ENCODE results near the gene TMEM223. TPM values are rescaled to one million over a fixed set of nuclear protein-coding genes. Genes with fewer than 3 reads are reported as not detected.
"Not testable (repeated sequence)": the region's sequence is repeated elsewhere in the genome, so short reads cannot be mapped to it uniquely, and the experiment has no call there.

The TMEM223 gene, protein sequence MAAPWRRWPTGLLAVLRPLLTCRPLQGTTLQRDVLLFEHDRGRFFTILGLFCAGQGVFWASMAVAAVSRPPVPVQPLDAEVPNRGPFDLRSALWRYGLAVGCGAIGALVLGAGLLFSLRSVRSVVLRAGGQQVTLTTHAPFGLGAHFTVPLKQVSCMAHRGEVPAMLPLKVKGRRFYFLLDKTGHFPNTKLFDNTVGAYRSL
- 13.0 and 15.0 TPM in 2 replicates for total RNA-seq

DNA sequence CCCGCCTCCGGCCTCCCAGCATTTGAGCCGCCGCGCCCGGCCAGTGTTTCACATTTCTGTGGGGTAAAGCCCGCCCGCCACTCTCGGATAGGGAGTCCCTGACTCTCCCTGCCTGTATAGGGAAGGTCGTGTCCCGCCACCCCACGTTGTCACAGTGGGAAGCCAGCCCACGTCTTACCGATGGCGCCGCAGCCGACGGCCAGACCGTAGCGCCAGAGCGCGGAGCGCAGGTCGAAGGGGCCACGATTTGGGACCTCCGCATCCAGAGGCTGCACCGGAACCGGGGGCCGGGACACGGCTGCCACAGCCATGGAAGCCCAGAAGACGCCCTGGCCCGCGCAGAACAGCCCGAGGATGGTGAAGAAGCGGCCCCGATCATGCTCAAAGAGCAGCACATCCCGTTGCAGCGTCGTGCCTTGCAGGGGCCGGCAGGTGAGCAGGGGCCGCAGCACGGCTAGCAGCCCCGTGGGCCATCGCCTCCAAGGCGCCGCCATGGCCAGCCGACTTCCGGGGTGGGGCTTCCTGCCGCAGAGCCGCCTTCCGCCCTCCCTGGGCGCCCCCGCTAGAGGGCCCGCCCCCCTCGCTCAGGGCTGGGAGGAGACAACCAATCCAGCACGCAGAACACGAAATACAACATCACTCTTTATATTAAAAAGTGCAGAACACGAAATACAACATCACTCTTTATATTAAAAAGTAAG is at the start of gene TMEM223:
TSS of gene TMEM223 (minus strand) at position 506 of the 701 bp plus-strand sequence. CDS start at position 494, 12 bp downstream.
- H3K9me3 Mint-ChIP-seq = no peaks in the 10 kb centered on the region
- H3K27me3 Mint-ChIP-seq = no peaks in the 10 kb centered on the region
- intact Hi-C loops (cut with micrococcal nuclease) = loop anchor here (1.0 kb wide), 1 partner anchor 14 kb away; the partner anchor contains the start of gene NXF1

DNA sequence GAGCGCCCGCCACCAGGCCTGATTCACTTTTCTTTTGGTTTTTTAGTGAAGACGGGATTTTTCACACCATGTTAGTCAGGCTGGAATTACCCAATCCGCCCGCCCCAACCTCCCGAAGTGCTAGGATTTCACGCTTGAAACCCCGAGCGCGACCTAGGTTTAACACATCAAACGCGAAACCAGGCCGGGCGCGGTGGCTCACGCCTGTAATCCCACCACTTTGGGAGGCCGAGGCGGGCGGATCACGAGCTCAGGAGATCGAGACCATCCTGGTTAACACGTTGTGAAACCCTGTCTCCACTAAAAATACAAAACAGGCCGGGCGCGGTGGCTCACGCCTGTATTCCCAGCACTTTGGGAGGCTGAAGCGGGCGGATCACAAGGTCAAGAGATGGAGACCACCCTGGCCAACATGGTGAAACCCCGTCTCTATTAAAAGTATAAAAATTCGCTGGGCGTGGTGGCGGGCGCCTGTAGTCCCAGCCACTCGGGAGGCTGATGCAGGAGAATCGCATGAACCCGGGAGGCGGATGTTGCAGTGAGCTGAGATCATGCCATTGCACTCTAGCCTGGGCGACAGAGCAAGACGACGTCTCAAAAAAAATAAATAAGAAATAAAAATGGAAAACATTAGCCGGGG is 49.0 kb upstream of the TMEM223 start:
- DNase-seq = peak; percentile 67
- peak; percentile 14 for ATAC-seq (ENCODE audit: low read depth)
- CTCF ChIA-PET = interaction anchor here (0.6 to 2.9 kb wide), 6 partner anchors 9 to 345 kb away, joined by 3 to 28 read pairs (median 3); partner anchors contain the start of genes C11orf98, CSKMT, STX5 and TMEM179B
- peaks cover 30% of the 10 kb centered on the region for H3K4me1 Mint-ChIP-seq
- intact Hi-C loops (cut with micrococcal nuclease) = loop anchor here (1.0 to 5.0 kb wide), 7 partner anchors 40 to 284 kb away; partner anchors contain the start of genes EML3, LBHD1, ROM1 and TAF6L
- peaks cover 25% of the 10 kb centered on the region for H3K36me3 Mint-ChIP-seq (ENCODE audit: low read depth)
- H3K9me3 Mint-ChIP-seq, H3K4me3 Mint-ChIP-seq, H3K27me3 Mint-ChIP-seq, H3K27ac Mint-ChIP-seq: not testable (repeated sequence)
- POLR2A ChIA-PET = interaction anchor here (0.6 to 9.5 kb wide), 76 partner anchors 9 to 1938 kb away, joined by 3 to 597 read pairs (median 6); partner anchors contain the start of genes B3GAT3, BSCL2, C11orf98 and CSKMT

More for the DNA sequence above, at the start of gene TMEM223:
- ChIA-PET POLR2A (interaction anchor here (0.9 to 8.8 kb wide), 13 partner anchors 9 to 200 kb away, joined by 3 to 308 read pairs (median 8); partner anchors contain the start of genes HNRNPUL2, NXF1, SLC3A2 and STX5), CTCF (interaction anchor here (0.7 kb wide), 1 partner anchor 9 kb away, joined by 3 read pairs; no protein-coding TSS in a partner anchor)
- peaks cover 40% of the 10 kb centered on the region for H3K4me1 Mint-ChIP-seq
- peak; percentile 84 for DNase-seq
- peak within 1 kb of the TSS; percentile 89 for H3K27ac Mint-ChIP-seq
- peak within 1 kb of the TSS; percentile 88 for H3K4me3 Mint-ChIP-seq
- ATAC-seq (ENCODE audit: low read depth) = peak; percentile 81
- TF ChIP-seq, protein P1, sequence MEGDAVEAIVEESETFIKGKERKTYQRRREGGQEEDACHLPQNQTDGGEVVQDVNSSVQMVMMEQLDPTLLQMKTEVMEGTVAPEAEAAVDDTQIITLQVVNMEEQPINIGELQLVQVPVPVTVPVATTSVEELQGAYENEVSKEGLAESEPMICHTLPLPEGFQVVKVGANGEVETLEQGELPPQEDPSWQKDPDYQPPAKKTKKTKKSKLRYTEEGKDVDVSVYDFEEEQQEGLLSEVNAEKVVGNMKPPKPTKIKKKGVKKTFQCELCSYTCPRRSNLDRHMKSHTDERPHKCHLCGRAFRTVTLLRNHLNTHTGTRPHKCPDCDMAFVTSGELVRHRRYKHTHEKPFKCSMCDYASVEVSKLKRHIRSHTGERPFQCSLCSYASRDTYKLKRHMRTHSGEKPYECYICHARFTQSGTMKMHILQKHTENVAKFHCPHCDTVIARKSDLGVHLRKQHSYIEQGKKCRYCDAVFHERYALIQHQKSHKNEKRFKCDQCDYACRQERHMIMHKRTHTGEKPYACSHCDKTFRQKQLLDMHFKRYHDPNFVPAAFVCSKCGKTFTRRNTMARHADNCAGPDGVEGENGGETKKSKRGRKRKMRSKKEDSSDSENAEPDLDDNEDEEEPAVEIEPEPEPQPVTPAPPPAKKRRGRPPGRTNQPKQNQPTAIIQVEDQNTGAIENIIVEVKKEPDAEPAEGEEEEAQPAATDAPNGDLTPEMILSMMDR (IDR thresholded peaks at IDR 0.05) = no peak
- H3K36me3 Mint-ChIP-seq (ENCODE audit: low read depth) = peaks cover 68% of the 10 kb centered on the region

DNA sequence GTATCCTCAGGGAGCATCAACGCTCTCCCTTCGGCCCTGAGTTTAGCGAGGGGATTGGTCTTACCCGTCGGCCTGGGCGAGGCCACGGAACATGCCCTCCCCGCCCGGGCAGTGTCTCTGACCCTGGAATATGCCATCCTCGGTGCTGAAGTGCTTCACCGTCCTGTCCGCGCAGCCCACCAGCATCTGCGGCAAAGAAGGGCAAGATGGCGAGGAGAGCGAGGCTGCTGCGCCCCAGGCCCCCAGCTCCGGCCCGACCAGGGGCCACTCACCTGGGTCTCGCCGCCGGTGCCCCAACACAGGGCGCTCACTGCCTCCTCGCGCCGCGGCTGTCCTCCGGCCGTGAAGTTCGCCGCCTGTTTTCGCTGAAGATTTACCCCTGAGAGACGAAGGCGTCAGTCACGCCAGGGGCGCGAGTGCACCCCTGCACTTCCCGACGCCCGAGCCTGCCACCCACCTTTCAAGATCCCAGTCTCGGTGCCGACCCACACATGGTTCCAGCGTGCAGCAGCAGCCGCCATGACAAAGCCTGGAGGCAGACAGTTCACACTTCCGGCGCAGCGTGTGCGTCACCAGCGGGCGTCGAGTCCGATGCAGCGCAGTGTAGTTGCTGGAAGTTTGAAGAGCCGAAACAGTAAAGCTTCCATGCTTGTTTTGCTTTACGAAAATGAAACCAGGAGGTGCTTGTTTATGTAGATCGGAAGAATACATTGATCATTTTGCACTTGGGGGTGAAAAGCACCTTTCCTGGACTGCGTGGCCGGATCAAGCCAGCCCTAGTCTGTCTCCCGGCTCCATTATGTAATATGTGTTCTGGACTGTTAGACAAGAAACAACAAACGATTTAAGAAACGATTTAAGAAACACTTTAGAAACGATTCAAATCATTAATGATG is 47.5 kb upstream of the TMEM223 start, which contains the start of gene WDR74:
TSS of gene WDR74 (minus strand) at position 541 of the 896 bp plus-strand sequence. CDS start at position 521, 20 bp downstream.
- Mint-ChIP-seq H3K27me3 (no peaks in the 10 kb centered on the region), H3K4me1 (peaks cover 39% of the 10 kb centered on the region), H3K27ac (no peak within 1 kb of the TSS), H3K4me3 (no peak within 1 kb of the TSS), H3K36me3 (ENCODE audit: low read depth) (peaks cover 40% of the 10 kb centered on the region), H3K9me3 (no peaks in the 10 kb centered on the region)
- DNase-seq (peak; percentile 84), ATAC-seq (ENCODE audit: low read depth) (peak; percentile 30)
- TF ChIP-seq, protein P1 (IDR thresholded peaks at IDR 0.05) = no peak
- CTCF ChIA-PET = interaction anchor here (0.6 to 2.9 kb wide), 5 partner anchors 17 to 248 kb away, joined by 3 to 28 read pairs (median 3); partner anchors contain the start of genes HNRNPUL2, TMEM179B and TUT1
- intact Hi-C loops (cut with micrococcal nuclease) = loop anchor here (1.0 kb wide), 3 partner anchors 8 to 52 kb away; partner anchors contain the start of genes NXF1 and TMEM179B
- POLR2A ChIA-PET = interaction anchor here (0.6 to 9.5 kb wide), 38 partner anchors 7 to 1886 kb away, joined by 3 to 597 read pairs (median 23); partner anchors contain the start of genes B3GAT3, BSCL2, C11orf98 and CSKMT

DNA sequence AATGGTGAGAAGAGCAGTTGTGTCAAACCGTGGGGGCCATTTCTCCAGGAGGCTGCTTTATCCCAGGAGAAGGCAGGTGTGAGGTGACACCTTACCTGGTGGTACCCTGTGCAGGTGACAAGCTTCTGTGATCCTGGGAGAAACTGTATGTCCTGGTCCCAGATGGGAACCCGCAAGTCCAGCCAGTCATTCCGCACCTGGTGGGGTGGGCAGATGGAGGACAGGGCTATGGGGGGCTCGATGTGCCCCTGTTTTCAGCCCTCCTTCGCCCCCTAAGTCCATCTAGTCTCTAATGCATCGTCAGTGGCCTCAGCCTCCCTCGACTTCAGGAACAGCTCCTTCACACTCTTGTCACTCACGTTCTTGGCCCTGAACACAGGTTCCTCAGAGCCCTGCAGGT is 43.5 kb upstream of the TMEM223 start:
- no peaks in the 10 kb centered on the region for H3K27me3 Mint-ChIP-seq
- peaks cover 57% of the 10 kb centered on the region for H3K4me1 Mint-ChIP-seq
- ChIA-PET POLR2A (interaction anchor here (0.5 to 1.0 kb wide), 3 partner anchors 12 to 1476 kb away, joined by 3 to 4 read pairs (median 3); no protein-coding TSS in a partner anchor), CTCF (no interaction called here)
- no peak for DNase-seq
- ATAC-seq (ENCODE audit: low read depth) = no peak
- intact Hi-C loops (cut with micrococcal nuclease) = no loop called here
- H3K4me3 Mint-ChIP-seq = no peak overlapping the region
- no peaks in the 10 kb centered on the region for H3K9me3 Mint-ChIP-seq
- TF ChIP-seq, protein P1 (IDR thresholded peaks at IDR 0.05) = no peak
- H3K36me3 Mint-ChIP-seq (ENCODE audit: low read depth) = peaks cover 66% of the 10 kb centered on the region
- no peak overlapping the region for H3K27ac Mint-ChIP-seq

Measured in activated B cell treated with CpG ODN at 0.5 μM for 24 hours (primary cell).